Erythroblast (primary cell): ENCODE data around the gene P2RY6.

Source experiments
- GATA1 ChIP-seq: IDR thresholded peaks from 2 replicates; pipeline ENCODE4 v1.6.1; 2011; ENCODE audit warnings: low read depth, mild to moderate bottlenecking, control low read depth, low read length, moderate library complexity
- POLR2A ChIP-seq: IDR thresholded peaks from 2 replicates; pipeline ENCODE4 v1.6.1; 2011; ENCODE audit warnings: mild to moderate bottlenecking, low read length

- TF ChIP-seq POLR2A, result no peak
- no peak for TF ChIP-seq GATA1
Measured at GRCh38 chr11:73265853-73266645, 6.1 kb upstream of the P2RY6 start.
